K562 (cell line): ENCODE measurements around the gene CAB39. TPM values are rescaled to one million over a fixed set of nuclear protein-coding genes. Genes with fewer than 3 reads are reported as not detected.

Experiments
- ATAC-seq: fragments of 200-7000 bp; cut with Tn5 transposase; 3 replicates; pipeline ENCODE4 v1.9.1; 2020; ENCODE audit warnings: moderate library complexity
- BruUV-seq: library from RNA; stranded (reverse); fragments of 400-500 nt; replicated peaks from 2 replicates; lab custom pipeline; 2021; lab: Mats Ljungman, UMichigan
- CTCF ChIA-PET: fragments of 300-600 bp; formaldehyde crosslinking; extraction: SDS; loops from one replicate; lab custom pipeline; 2021; ENCODE audit warnings: low intra/inter-chr PET ratio; lab: Yijun Ruan, JAX
- POLR2A ChIA-PET: fragments of 300-600, 350-650 bp; sonication (Branson Sonifier 250); formaldehyde crosslinking; extraction: SDS; loops from one replicate; lab custom pipeline; 2021; ENCODE audit warnings: antibody characterized with exemption, inconsistent platforms; lab: Yijun Ruan, JAX
- DNase-seq, 4 experiments: peaks; one replicate each; pipeline versions ENCODE4 v3.0.0 to v3.0.0-alpha.2; 2011 to 2018; ENCODE audit warnings: low spot score in 3 of 4, mixed read lengths in 3 of 4; ENCODE audit errors: extremely low read depth in 1 of 4
- FAIRE-seq: peaks from 2 replicates; lab custom pipeline; 2011; peaks lifted over from hg19 to GRCh38; lab: Jason Lieb, UNC
- H2AFZ ChIP-seq: 2 replicates; pipeline ENCODE4 v1.6.0; 2011; ENCODE audit warnings: low read depth, low read length, control low read depth, inconsistent platforms
- H3K27ac ChIP-seq: fragments of 200-600 bp; 3 replicates; pipeline ENCODE4 v1.8.0; 2011; ENCODE audit warnings: low read depth, mild to moderate bottlenecking, control low read depth, inconsistent platforms, low read length, moderate library complexity, mixed read lengths; ENCODE audit errors: extremely low read depth
- H3K27me3 ChIP-seq, 2 experiments: fragments of 300-600 bp in 1 of 2; 2 replicates in 1 of 2; 3 replicates in 1 of 2; pipeline versions ENCODE4 v1.6.0 to v1.8.0; 2011; ENCODE audit warnings: inconsistent platforms in 2 of 2, low read length in 2 of 2, mild to moderate bottlenecking in 1 of 2, mixed read lengths in 1 of 2, moderate library complexity in 1 of 2; ENCODE audit not compliant: control insufficient read depth in 2 of 2, insufficient read depth in 2 of 2
- H3K36me3 ChIP-seq: fragments of 300-600 bp; 3 replicates; pipeline ENCODE4 v1.8.0; 2011; ENCODE audit warnings: mild to moderate bottlenecking, low read length, inconsistent platforms; ENCODE audit not compliant: control insufficient read depth, insufficient read depth
- H3K4me1 ChIP-seq, 2 experiments: fragments of 200-600 bp in 1 of 2; replicated peaks in 1 of 2; 2 replicates in 1 of 2; 3 replicates in 1 of 2; pipeline versions ENCODE4 v1.5.1 to v1.8.0; 2011; ENCODE audit warnings: inconsistent platforms in 2 of 2, low read length in 2 of 2, mild to moderate bottlenecking in 1 of 2, mixed read lengths in 1 of 2, moderate library complexity in 1 of 2; ENCODE audit not compliant: control insufficient read depth in 2 of 2, insufficient read depth in 2 of 2
- H3K4me2 ChIP-seq: 2 replicates; pipeline ENCODE4 v1.6.1; 2011; ENCODE audit warnings: low read length, control low read depth, inconsistent platforms, mixed read lengths; ENCODE audit not compliant: insufficient read depth
- H3K4me3 ChIP-seq: fragments of 200-600 bp; sonication (generic), shearing (Covaris generic); 2 replicates; pipeline ENCODE4 v1.5.1; 2016; ENCODE audit warnings: control low read depth, inconsistent platforms
- H3K79me2 ChIP-seq: fragments of 200-600 bp; 3 replicates; pipeline ENCODE4 v1.8.0; 2011; ENCODE audit warnings: low read length, inconsistent platforms; ENCODE audit not compliant: control insufficient read depth, insufficient read depth
- H3K9ac ChIP-seq, 2 experiments: 2 replicates each; pipeline versions ENCODE4 v1.6.0 to v1.6.1; 2011; ENCODE audit warnings: low read depth in 2 of 2, low read length in 2 of 2, control low read depth in 1 of 2, inconsistent platforms in 1 of 2, mild to moderate bottlenecking in 1 of 2, mixed read lengths in 1 of 2; ENCODE audit not compliant: insufficient read depth in 1 of 2
- H3K9me1 ChIP-seq: one replicate; pipeline ENCODE4 v1.6.0; 2011; ENCODE audit warnings: inconsistent platforms, mild to moderate bottlenecking, low read length, moderate library complexity; ENCODE audit not compliant: control insufficient read depth, insufficient read depth
- H3K9me3 ChIP-seq: replicated peaks from 2 replicates; pipeline ENCODE4 v1.5.1; 2011; ENCODE audit warnings: low read depth, low read length, inconsistent platforms; ENCODE audit not compliant: control insufficient read depth, insufficient read depth
- H4K20me1 ChIP-seq: replicated peaks from 2 replicates; pipeline ENCODE4 v1.6.1; 2011; ENCODE audit warnings: low read length, inconsistent platforms, mixed read lengths; ENCODE audit not compliant: control insufficient read depth, insufficient read depth
- ATF7 ChIP-seq: fragments of 450-650 bp; IDR thresholded peaks from 2 replicates; pipeline ENCODE4 v1.7.1; 2014; ENCODE audit warnings: mild to moderate bottlenecking, moderate library complexity
- HES1 ChIP-seq: fragments of 450-650 bp; IDR thresholded peaks from 2 replicates; pipeline ENCODE4 v1.6.1; 2016; ENCODE audit warnings: low read depth, mild to moderate bottlenecking, moderate library complexity
- NFRKB ChIP-seq: fragments of 450-650 bp; IDR thresholded peaks from 2 replicates; pipeline ENCODE4 v1.6.1; 2016; ENCODE audit warnings: low read depth
- PURB ChIP-seq: sonication (generic); formaldehyde crosslinking; IDR thresholded peaks from 2 replicates; pipeline ENCODE4 v1.9.0; 2021; ENCODE audit warnings: low read depth, mild to moderate bottlenecking, missing genetic modification reagents
- RAD21 ChIP-seq, 2 experiments: fragments of 250-450 bp in 1 of 2; fragments of 450-650 bp in 1 of 2; sonication (Bioruptor Pico) in 1 of 2; formaldehyde crosslinking in 1 of 2; IDR thresholded peaks in 1 of 2; conservative IDR thresholded peaks in 1 of 2; 2 replicates each; pipeline versions ENCODE4 v1.4.0 to v1.8.0; 2020 to 2022; ENCODE audit warnings: mild to moderate bottlenecking in 2 of 2, moderate library complexity in 1 of 2
- ZNF354B ChIP-seq: fragments of 250-450 bp; sonication (Bioruptor Pico); IDR thresholded peaks from 2 replicates; pipeline ENCODE4 v1.4.0; 2020
- ZNF444 ChIP-seq: fragments of 250-450 bp; sonication (Bioruptor Pico); IDR thresholded peaks from 2 replicates; pipeline ENCODE4 v1.4.0; 2020; ENCODE audit warnings: mild to moderate bottlenecking, moderate library complexity
- ZNF512 ChIP-seq: IDR thresholded peaks from 2 replicates; pipeline ENCODE4 v1.6.1; 2016; ENCODE audit warnings: missing genetic modification characterization, missing compliant biosample characterization
- WGBS: fragments of 100-300 bp; shearing (Covaris generic); methylation state at CpG from one replicate; pipeline ENCODE4 v1.1.6; 2016; ENCODE audit warnings: low coverage, mixed read lengths; ENCODE audit not compliant: insufficient coverage; ENCODE audit errors: missing lambda C conversion rate; 5-methylcytosine and 5-hydroxymethylcytosine counted together
- in situ Hi-C: fragments of 300-500 bp; cut with MboI; formaldehyde crosslinking; loops from 4 replicates; pipeline ENCODE4 v1.15.0; 2018; ENCODE audit warnings: inconsistent platforms, mixed read lengths
- intact Hi-C: fragments of 100-400 bp; cut with micrococcal nuclease; formaldehyde crosslinking; loops from 2 replicates; pipeline ENCODE4 v1.14.2; 2022
- polyA plus RNA-seq, 8 experiments: library from polyadenylated mRNA; depleted of rRNA in 4 of 8; stranded (reverse) in 5 of 8; unstranded in 3 of 8; fragments of >200 nt; fragmentation: Nextera tagmentation in 2 of 8; fragmentation: Illumina TruSeq in 1 of 8; extraction: Ambion mirVana in 2 of 8; extraction: Trizol in 1 of 8; gene quantifications; 2 replicates each; pipeline versions ENCODE4 v1.2.1 to v1.2.3, GENCODE V29; 2011 to 2014; ENCODE audit warnings: inconsistent platforms in 1 of 8, missing spikeins in 1 of 8
- total RNA-seq, 7 experiments: library from RNA; depleted of rRNA in 6 of 7; stranded (reverse); fragments of >200 nt in 6 of 7; fragmentation: Illumina TruSeq in 2 of 7; extraction: Trizol in 2 of 7; gene quantifications; 2 replicates each; pipeline versions ENCODE4 v1.2.1 to v1.2.3, GENCODE V29; 2011 to 2021; ENCODE audit warnings: low replicate concordance in 1 of 7
- TF ChIP-seq, protein P1 (sequence below), 2 experiments: fragments of 250-450 bp in 1 of 2; fragments of 450-650 bp in 1 of 2; sonication (Bioruptor Pico) in 1 of 2; IDR thresholded peaks; 2 replicates each; pipeline versions ENCODE4 v1.6.1 to v1.8.0; 2016 to 2021; ENCODE audit warnings: mild to moderate bottlenecking in 2 of 2, moderate library complexity in 2 of 2, missing compliant biosample characterization in 1 of 2, missing genetic modification characterization in 1 of 2
- TF ChIP-seq, protein P2 (sequence below), 3 experiments: IDR thresholded peaks in 2 of 3; conservative IDR thresholded peaks in 1 of 3; 2 replicates each; pipeline ENCODE4 v1.5.1; 2011 to 2012; ENCODE audit warnings: low read length in 3 of 3, mild to moderate bottlenecking in 3 of 3, control low read depth in 2 of 3, improper control_type of control experiment in 1 of 3, inconsistent platforms in 1 of 3, low read depth in 1 of 3, mixed read lengths in 1 of 3, moderate library complexity in 1 of 3; ENCODE audit not compliant: insufficient read depth in 2 of 3

The CAB39 gene
- total and polyA plus RNA-seq, 9 of the 15 experiments (the other 6 are each of a cell fraction or from before 2014, with no cell fraction given): 27.2 to 94.4 (median 70.1) TPM

DNA sequence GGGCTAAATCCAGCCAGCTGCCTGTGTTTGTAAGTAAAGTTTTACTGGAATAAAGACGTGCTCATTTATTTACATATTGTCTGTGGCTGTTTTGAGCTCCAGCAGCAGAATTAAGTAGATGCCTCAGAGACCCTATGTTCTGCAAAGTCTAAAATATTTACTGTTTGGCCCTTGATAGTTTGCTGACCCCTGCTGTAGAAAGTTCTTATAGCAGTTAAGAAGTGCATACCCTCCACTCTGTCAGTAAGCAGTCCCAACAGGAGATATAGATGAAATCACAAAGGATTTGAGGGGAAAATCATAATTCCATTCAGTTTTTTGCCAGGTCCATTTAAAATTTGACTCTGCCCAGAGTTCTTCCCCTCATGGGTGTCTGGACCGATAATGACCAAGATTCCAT is 102.0 kb downstream of the CAB39 start:
- Histone ChIP-seq H3K27me3 (no peaks in the 10 kb centered on the region), H3K4me1 (no peaks in the 10 kb centered on the region), H2AFZ (no peak overlapping the region), H3K9me3 (no peaks in the 10 kb centered on the region), H3K79me2 (no peaks in the 10 kb centered on the region), H4K20me1 (no peaks in the 10 kb centered on the region), H3K9me1 (no peaks in the 10 kb centered on the region), H3K36me3 (peaks cover 94% of the 10 kb centered on the region), H3K9ac (no peak overlapping the region), H3K4me3 (no peak overlapping the region), H3K27ac (no peak overlapping the region), H3K4me2 (no peak overlapping the region)
- peak in 2 of 4 experiments; percentile 10 to 15 for DNase-seq
- 71% methylated on average over 2 of the region's 2 CpGs for WGBS
- TF ChIP-seq, protein P1, sequence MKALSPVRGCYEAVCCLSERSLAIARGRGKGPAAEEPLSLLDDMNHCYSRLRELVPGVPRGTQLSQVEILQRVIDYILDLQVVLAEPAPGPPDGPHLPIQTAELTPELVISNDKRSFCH (CRISPR knock-in tag; IDR thresholded peaks at IDR 0.05): no peak
- TF ChIP-seq, protein P1 (tag; IDR thresholded peaks at IDR 0.05): no peak
- TF ChIP-seq NFRKB (no peak), PURB (CRISPR knock-in tag) (no peak), ZNF444 (no peak), HES1 (no peak), RAD21 (CRISPR knock-in tag; conservative IDR thresholded peaks at IDR 0.05 in 1 of 2, IDR thresholded peaks at IDR 0.05 in 1 of 2) (peak in 1 of 2 experiments; percentile 40; a peak in 2 of 4 replicates), ZNF512 (tag) (no peak), ATF7 (no peak), ZNF354B (CRISPR knock-in tag) (no peak)
- TF ChIP-seq, protein P2, sequence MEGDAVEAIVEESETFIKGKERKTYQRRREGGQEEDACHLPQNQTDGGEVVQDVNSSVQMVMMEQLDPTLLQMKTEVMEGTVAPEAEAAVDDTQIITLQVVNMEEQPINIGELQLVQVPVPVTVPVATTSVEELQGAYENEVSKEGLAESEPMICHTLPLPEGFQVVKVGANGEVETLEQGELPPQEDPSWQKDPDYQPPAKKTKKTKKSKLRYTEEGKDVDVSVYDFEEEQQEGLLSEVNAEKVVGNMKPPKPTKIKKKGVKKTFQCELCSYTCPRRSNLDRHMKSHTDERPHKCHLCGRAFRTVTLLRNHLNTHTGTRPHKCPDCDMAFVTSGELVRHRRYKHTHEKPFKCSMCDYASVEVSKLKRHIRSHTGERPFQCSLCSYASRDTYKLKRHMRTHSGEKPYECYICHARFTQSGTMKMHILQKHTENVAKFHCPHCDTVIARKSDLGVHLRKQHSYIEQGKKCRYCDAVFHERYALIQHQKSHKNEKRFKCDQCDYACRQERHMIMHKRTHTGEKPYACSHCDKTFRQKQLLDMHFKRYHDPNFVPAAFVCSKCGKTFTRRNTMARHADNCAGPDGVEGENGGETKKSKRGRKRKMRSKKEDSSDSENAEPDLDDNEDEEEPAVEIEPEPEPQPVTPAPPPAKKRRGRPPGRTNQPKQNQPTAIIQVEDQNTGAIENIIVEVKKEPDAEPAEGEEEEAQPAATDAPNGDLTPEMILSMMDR (IDR thresholded peaks at IDR 0.05 in 2 of 3, conservative IDR thresholded peaks at IDR 0.05 in 1 of 3; ENCODE audit: insufficient read depth in 2 of 3, low read depth in 1 of 3, low read length in 3 of 3): peak in 2 of 3 experiments; percentile 31 to 48; a peak in 3 of 6 replicates
- FAIRE-seq: no peak
- in situ Hi-C loops: loop anchor here (25.0 kb wide), 1 partner anchor 802 kb away; no protein-coding TSS in a partner anchor
- ATAC-seq: peak; percentile 73
- no TSS peak for BruUV-seq
- ChIA-PET CTCF (no interaction called here), POLR2A (no interaction called here)
- intact Hi-C loops: no loop called here
